ENCODE measurements around the gene PDE6B. TPM values are rescaled to one million over a fixed set of nuclear protein-coding genes. Genes with fewer than 3 reads are reported as not detected.

The PDE6B gene
- polyA plus RNA-seq = 16.6 TPM

DNA sequence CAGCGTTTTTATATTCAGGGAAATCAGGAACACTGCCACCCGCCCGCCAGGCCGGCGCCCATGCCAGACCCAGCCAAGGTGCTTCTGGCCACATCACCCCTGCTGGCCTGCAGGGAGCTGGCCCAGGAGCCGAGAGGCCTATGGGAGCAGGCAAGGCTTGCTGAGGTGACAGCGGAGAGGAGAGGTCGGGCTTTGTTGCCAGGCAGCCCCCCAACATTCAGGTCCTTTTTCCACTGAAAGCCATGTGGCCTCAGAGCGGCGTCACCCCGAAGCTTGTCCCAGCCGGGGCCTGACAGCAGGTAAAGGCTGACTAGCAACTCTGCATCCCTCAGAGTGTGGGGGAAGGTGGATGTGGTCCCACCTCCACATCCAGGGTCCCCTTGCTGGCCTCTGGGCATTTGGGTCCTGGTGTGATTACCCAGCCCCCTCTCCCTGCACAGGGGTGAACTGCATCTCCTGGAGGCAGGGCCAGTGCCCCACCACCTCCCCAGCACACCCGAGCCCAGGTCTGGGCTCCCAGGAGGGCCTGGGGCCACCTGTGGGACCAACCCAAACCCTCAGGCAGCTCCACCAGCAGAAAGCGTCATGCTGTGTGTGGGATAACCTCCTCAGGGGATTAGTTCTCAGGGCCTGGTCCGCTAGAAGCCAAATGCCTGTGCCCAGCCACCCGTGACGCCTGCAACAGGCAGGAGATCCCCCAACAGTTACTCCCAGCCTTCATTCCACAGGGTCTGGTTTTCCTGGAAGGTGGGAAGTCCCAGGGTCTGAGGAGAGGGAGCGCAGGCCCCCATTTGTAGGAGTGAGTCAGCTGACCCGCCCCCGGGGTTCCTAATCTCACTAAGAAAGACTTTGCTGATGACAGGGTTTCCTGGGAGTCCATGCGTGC, at the start of gene PDE6B:
TSS of gene PDE6B (plus strand) at position 869 of the 886 bp plus-strand sequence. CDS start 54 bp downstream, outside the sequence.
- no peak within 1 kb of the TSS for H3K4me3 Mint-ChIP-seq
- peaks cover 2% of the 10 kb centered on the region for H3K36me3 Mint-ChIP-seq
- H3K4me1 Mint-ChIP-seq = no peaks in the 10 kb centered on the region
- H3K27me3 Mint-ChIP-seq = peaks cover 6% of the 10 kb centered on the region
- H3K27ac Mint-ChIP-seq = no peak within 1 kb of the TSS
- no peaks in the 10 kb centered on the region for H3K9me3 Mint-ChIP-seq

DNA sequence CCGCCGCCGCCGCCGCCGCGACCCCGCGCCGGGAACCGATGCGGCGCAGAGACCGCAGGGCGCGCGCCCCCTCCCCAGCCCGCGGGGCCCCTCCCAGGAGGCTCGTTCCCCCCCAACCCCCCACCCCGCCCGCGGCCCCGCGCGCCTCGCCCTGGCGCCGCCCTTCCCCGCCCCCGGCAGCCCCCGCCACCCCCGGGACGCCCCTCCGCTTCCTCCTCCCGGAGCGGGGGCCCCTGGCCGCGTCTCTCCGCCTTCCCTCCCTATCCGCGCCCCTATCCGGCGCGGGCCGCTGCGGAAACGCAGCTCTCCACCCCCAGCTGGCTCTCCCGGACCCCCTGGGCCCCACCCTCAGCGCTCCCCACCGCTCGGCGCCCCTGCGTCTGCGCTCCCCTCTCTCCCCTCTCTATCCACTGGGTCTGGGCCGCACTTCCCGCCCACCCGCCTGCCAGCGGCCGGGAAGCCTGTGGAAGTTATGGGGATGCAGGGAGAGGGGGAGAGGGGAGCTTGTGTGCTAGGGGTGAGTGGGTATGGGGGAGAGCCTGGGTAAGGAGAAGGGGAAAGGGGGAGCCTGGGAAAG, 49.0 kb upstream of the PDE6B start, which contains the start of gene TMEM271:
TSS of gene TMEM271 (minus strand) at position 51 of the 577 bp plus-strand sequence. CDS start 233 bp downstream, outside the sequence.
- Mint-ChIP-seq H3K27ac (no peak within 1 kb of the TSS), H3K4me1 (peaks cover 6 to 10% (median 6%) of the 10 kb centered on the region in 3 donors)

DNA sequence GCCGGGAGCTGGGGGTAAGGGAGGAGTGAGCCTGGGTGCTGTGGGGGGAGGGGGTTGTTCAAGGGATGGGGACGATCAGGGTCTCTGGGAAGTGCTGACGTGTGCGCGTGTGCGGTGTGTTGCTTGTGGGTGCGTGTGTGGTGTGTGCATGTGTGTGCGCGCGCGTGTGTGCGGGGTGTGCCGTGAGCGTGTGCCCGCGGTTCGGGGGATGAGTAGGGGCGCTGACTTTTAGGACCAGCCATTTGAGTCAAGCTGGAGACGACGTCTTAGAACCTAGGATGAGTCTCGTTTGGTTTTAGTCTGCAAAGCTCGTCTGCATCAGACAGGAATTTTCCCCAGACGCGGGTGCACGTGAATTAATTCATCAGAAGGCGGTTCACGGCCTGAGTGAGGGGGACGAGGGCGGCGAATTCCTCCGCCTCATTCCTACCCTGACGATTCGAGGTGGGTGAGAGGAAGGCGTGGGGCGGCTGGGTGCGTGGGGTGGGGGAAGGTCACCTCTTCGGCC, 48.3 kb upstream of the PDE6B start:
- Mint-ChIP-seq H3K9me3 (peaks cover 3 to 15% (median 6%) of the 10 kb centered on the region in 3 donors), H3K27ac (no peak overlapping the region), H3K36me3 (peaks cover 3% of the 10 kb centered on the region), H3K27me3 (peaks cover 48% of the 10 kb centered on the region), H3K4me1 (peaks cover 6 to 10% (median 6%) of the 10 kb centered on the region in 3 donors), H3K4me3 (peak overlapping the region in 2 of 4 donors; percentile 81 to 89)

More for the DNA sequence above, 49.0 kb upstream of the PDE6B start, which contains the start of gene TMEM271:
- H3K4me3 Mint-ChIP-seq = peak within 1 kb of the TSS in 2 of 4 donors; percentile 81 to 89
- H3K36me3 Mint-ChIP-seq = no peaks in the 10 kb centered on the region
- H3K9me3 Mint-ChIP-seq = peaks cover 3 to 10% (median 4%) of the 10 kb centered on the region in 3 donors
- peaks cover 56% of the 10 kb centered on the region for H3K27me3 Mint-ChIP-seq

DNA sequence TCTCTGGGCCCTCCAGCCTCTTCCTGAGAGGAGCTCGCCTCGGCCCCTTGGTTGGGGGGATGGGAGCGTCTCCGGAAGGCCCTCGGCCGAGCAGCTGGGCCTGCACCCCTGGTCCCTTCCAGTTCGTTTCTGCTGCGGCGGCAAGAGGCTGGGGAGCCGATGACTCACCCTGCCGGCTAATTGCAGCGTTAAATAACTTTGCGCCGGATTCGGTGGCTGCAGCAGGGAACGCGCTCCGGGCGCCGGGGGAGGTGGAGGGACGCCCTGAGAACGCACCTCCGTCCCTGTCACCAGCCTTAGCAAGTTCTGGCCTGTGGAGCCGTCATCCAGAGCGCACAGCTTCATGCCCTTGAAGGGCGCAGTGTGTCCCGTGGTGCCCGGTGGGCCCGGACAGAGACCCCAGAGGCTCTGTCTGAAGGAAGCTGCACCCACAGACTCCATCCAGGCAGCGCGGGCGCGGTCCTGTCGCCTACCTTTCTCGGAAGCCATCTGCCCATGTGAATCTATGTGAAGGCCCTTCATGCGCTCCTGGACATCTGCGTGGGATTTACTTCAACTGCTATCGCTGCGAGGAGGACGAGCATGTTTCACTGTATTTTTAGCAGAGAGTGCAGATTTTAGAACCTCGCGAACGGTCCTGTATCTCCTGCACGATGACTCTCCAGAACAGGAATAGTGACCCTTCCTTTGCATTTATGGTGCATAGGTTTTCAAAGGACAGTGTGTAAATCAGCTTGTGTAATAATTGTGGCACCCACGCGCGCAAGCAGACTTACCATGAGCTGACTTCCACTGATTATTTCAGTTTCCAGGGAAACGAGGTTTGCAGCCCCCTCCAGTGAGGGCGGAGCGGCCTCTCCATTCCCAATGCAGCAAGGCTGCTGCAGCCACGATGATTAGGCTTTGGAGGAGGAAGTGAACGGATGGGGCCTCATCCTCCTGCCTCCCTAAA, 47.6 kb upstream of the PDE6B start:
- peaks cover 3 to 15% (median 5%) of the 10 kb centered on the region in 3 donors for H3K9me3 Mint-ChIP-seq
- H3K4me1 Mint-ChIP-seq = peaks cover 6 to 10% (median 6%) of the 10 kb centered on the region in 3 donors
- H3K27me3 Mint-ChIP-seq = peaks cover 45% of the 10 kb centered on the region
- H3K27ac Mint-ChIP-seq = no peak overlapping the region
- peaks cover 3% of the 10 kb centered on the region for H3K36me3 Mint-ChIP-seq
- H3K4me3 Mint-ChIP-seq = peak overlapping the region in 3 of 4 donors; percentile 23 to 32 (median 24)

DNA sequence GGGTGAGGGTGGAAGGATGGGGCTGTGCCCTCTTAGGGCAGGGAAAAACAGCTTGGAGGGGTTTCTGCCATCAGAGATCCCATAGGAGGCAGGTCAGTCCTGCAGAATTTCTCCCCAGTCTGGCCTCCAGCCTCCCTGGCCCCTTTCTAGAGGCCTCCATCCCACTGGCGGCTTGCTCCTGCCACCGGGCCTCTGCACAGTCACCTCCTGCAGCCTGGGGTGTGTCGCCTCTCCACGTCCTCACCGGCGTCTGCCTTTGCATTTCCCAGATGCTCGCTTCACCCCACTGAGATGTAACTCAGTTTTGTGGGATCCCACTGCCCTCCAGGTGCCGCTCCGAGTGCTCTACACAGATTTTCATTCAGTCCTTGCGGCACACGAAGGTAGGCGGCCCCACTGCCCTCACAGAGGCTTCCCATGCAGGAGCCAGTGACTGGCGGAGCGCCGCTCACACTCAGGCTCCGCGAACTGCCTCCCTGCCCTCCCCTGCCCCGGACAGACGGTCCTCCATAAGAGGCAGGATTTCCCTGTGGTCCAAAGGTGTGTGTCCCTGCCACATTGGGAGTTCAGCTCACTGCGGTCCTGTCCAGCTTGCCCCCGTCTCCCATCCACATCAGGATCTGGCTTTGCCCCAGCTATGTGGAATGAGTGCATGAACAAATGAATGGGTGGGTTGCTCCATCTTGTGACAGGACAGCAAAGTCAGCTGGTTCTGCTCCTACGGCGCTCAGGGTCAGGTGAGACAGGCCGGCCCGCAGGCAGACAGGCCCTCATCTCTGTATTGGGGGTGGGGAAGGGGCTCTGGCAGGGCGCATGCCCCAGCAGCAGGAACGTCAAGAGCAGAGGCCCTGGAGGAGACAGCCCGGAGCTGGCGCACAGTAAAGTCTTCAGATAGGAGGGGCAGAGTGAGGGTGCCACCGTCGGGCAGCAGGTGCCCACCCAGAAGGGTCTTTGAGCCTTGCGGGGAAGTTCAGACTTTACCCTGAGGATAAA, 46.6 kb upstream of the PDE6B start:
- Mint-ChIP-seq H3K4me1 (peaks cover 6 to 10% (median 6%) of the 10 kb centered on the region in 3 donors), H3K27ac (no peak overlapping the region), H3K9me3 (peaks cover 4 to 21% (median 6%) of the 10 kb centered on the region in 3 donors), H3K4me3 (peak overlapping the region in 2 of 4 donors; percentile 32 to 47), H3K27me3 (peaks cover 41% of the 10 kb centered on the region), H3K36me3 (peaks cover 3% of the 10 kb centered on the region)

DNA sequence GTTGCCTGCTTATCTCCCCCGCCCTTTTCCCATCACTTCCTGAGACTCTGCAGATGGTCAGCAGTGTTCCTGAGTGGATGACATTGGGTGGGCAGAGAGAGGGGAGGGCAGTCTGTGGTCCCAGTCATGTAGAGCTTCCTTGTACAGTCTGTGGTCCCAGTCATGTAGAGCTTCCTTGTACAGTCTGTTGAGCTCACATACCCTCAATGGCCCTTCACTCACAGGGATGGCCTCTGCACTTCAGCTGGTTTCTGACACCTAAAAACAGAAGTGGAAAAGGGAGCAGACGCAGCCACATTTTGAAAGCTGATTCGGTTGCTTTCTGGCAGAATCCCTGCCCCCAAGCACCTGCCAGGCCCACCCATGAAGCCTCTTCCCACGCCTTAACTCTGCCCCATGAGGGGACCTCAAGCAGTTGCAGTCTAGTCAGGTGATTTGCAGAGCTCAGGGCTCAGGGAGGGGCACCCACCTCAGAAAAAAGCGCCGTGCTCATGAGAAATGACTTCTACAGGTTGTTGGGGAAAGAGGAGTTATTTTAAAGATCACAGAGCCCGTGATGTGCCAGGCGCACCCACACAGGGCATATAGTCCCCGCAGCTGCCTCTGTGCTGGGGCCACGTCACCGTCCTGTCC, 45.7 kb upstream of the PDE6B start:
- Mint-ChIP-seq H3K4me1 (peaks cover 2 to 6% (median 4%) of the 10 kb centered on the region in 3 donors), H3K4me3 (peak overlapping the region in 2 of 4 donors; percentile 20 to 23), H3K9me3 (peaks cover 8 to 25% (median 10%) of the 10 kb centered on the region in 3 donors), H3K27me3 (peaks cover 35% of the 10 kb centered on the region), H3K27ac (no peak overlapping the region), H3K36me3 (peaks cover 3% of the 10 kb centered on the region)

DNA sequence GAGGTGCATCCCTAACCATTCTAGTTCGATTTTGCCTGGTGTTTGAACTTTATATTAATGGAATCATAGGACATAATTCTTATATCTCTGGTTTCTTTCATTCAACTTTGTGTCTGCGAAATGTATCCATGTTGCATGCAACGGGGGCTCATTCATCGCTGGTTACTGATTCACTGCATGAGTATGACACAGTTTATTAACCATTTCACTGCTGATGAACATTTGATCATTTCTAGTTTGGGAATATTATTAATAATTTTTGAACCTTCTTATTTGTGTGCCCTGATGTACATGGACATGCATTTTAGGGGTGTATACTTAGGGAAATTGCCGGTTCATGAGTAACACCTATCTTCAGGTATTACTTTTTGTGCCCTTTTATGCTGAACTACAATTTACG, 44.2 kb upstream of the PDE6B start:
- Mint-ChIP-seq H3K27me3 (peaks cover 37% of the 10 kb centered on the region), H3K4me3 (no peak overlapping the region), H3K27ac (no peak overlapping the region), H3K9me3 (peaks cover 10 to 25% (median 13%) of the 10 kb centered on the region in 3 donors), H3K4me1 (peaks cover 2 to 6% (median 4%) of the 10 kb centered on the region in 3 donors), H3K36me3 (peaks cover 4% of the 10 kb centered on the region)

DNA sequence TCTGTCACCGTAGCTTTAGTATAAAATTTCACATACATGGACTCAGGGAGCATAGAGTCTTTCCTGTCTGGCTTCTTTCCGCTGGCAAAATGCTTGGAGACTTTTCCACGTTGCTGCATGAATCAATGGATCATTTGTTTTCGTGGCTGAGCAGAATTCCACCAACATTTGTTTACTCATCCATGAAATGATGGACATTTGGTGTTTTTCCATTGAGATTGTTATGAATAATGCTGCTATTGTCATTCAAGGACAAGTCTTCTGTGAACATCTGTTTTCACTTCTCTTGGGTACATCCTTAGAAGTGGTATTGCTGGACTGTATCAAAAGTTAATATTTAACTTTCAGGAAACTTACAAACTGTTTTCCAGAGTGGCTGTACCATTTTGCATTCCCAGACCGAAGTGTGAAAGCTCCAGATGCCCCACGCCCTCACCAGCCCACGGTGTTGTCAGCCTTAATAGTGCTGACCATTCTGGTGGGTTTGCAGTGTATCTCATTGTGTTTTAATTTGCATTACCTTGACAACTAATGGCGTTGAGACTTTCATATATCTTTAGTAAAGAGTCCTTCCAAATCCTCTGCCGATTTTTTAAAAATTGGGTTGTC, 43.5 kb upstream of the PDE6B start:
- Mint-ChIP-seq H3K36me3 (peaks cover 4% of the 10 kb centered on the region), H3K9me3 (peaks cover 10 to 25% (median 18%) of the 10 kb centered on the region in 3 donors), H3K27ac (no peak overlapping the region), H3K4me3 (no peak overlapping the region), H3K27me3 (peaks cover 37% of the 10 kb centered on the region), H3K4me1 (peaks cover 2 to 6% (median 4%) of the 10 kb centered on the region in 3 donors)

DNA sequence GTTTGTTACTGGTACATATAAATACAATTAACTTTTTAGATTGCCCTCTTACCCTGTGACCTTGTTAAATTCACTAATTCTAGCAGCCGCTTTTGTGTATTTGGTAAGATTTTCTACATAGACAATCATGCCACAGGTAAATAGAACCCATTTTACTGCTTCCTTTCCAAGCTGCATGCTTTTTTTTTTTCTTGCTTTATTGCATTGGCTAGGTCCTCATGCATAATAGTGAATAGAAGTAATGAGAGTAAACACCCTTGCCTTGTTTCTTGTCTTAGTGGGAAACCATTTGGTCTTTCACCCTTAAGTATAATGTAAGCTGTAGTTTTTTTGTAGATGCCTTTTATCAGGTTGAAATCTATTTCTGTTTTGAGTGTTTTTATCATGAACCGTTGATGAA, 41.6 kb upstream of the PDE6B start:
- no peak overlapping the region for H3K4me3 Mint-ChIP-seq
- peaks cover 0 to 6% (median 0%) of the 10 kb centered on the region in 3 donors for H3K4me1 Mint-ChIP-seq
- peaks cover 14 to 28% (median 18%) of the 10 kb centered on the region in 3 donors for H3K9me3 Mint-ChIP-seq
- peaks cover 6% of the 10 kb centered on the region for H3K36me3 Mint-ChIP-seq
- H3K27me3 Mint-ChIP-seq = peaks cover 24% of the 10 kb centered on the region
- H3K27ac Mint-ChIP-seq = no peak overlapping the region

DNA sequence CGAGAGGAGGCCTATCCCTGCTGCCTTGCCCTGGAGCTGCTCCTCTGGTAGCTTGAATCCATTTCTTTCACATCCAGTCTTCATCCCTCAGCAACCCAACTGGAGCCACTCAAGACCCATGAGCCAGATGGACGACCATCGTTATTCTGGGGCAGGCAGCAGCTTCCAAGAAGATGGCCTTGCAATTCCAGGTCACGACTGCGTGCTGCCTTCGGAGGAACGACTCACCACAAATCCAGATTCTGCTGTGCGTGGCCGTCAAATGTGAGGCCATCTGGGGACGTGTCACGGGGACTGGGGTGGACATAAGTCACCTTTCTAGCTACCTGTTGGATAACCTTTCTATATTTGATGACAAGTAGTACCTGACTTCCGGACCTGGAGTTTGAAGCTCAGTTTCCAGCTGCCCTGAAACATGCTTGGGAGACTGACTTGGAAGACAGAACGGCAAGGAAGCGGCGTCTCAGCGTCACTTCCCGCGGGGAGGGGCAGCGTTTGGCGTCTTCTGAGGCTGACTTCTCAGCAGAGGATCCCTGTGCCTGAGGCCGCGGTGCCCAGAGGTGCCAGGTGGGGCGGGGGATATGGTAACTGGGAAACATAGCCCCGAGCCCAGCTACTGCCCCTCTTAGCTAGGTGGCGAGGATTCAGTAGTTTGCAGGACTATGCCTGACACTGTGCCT, 37.6 kb upstream of the PDE6B start:
- peaks cover 4% of the 10 kb centered on the region for H3K36me3 Mint-ChIP-seq
- peaks cover 10 to 25% (median 17%) of the 10 kb centered on the region in 3 donors for H3K9me3 Mint-ChIP-seq
- H3K4me3 Mint-ChIP-seq = no peak overlapping the region
- H3K27me3 Mint-ChIP-seq = peaks cover 9% of the 10 kb centered on the region
- H3K4me1 Mint-ChIP-seq = no peaks in the 10 kb centered on the region
- no peak overlapping the region for H3K27ac Mint-ChIP-seq

DNA sequence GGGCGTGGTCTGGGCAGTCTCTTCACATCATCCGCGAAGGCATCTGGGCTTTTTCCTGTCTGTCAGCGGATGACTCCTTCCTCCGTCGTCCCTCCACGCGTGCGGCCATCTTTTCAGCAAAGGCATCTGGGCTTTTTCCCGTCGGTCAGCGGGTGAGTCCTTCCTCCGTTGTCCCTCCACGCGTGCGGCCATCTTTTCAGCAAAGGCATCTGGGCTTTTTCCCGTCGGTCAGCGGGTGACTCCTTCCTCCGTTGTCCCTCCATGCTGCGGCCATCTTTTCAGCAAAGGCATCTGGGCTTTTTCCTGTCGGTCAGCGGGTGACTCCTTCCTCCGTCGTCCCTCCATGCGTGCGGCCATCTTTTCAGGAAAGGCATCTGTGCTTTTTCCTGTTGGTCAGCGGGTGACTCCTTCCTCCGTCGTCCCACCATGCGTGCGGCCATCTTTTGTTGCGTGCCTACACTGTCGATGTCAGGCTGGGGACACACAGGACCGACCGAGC, 37.0 kb upstream of the PDE6B start:
- Mint-ChIP-seq H3K36me3 (peaks cover 6% of the 10 kb centered on the region), H3K27ac (no peak overlapping the region), H3K4me1 (no peaks in the 10 kb centered on the region), H3K9me3 (peaks cover 10 to 22% (median 19%) of the 10 kb centered on the region in 3 donors), H3K4me3 (no peak overlapping the region), H3K27me3 (peaks cover 9% of the 10 kb centered on the region)
